ENCODE measurements around the gene KSR2. TPM values are rescaled to one million over a fixed set of nuclear protein-coding genes. Genes with fewer than 3 reads are reported as not detected.

Gene KSR2
- total and polyA plus RNA-seq, 2 of the 13 experiments (the other 11 are each of a cell fraction or from before 2014, with no cell fraction given) = 0.02 TPM; not detected in 1

GRCh38 chr12:117583677-117584225 is 385.0 kb downstream of the KSR2 start:
- no peaks in the 10 kb centered on the region for H3K79me2 ChIP-seq (ENCODE audit: insufficient read depth, low read length)
- no peaks in the 10 kb centered on the region for H3K36me3 ChIP-seq (replicated peaks in 1 of 2; ENCODE audit: control insufficient read depth in 1 of 2, insufficient read depth in 2 of 2, low read length in 2 of 2)
- no peak for TF ChIP-seq ZNF7 (CRISPR knock-in tag; IDR thresholded peaks at IDR 0.05)
- no peak for TF ChIP-seq ZNF704 (CRISPR knock-in tag; IDR thresholded peaks at IDR 0.05; ENCODE audit: borderline replicate concordance)
- TF ChIP-seq FOXP4 (CRISPR knock-in tag; IDR thresholded peaks at IDR 0.05) = no peak
- in situ Hi-C loops (cut with HindIII; ENCODE audit: extremely low pct_ligation_motif_present, low pct_unique_long_range_greater_than_20kb) (loop anchor here (10.0 kb wide), 2 partner anchors 251 to 349 kb away; no protein-coding TSS in a partner anchor), intact Hi-C loops (cut with micrococcal nuclease; ENCODE audit: unreplicated experiment) (no loop called here)
- no peaks in the 10 kb centered on the region for H3K4me1 ChIP-seq (ENCODE audit: insufficient read depth, low read length)
- no peak overlapping the region for H3K4me3 ChIP-seq (replicated peaks in 1 of 3; ENCODE audit: insufficient read depth in 1 of 3, low read depth in 2 of 3, low read length in 3 of 3)
- no TSS peak for BruUV-seq (replicated peaks)
- no peaks in the 10 kb centered on the region; the same call in 1 of the 2 replicates for H4K20me1 ChIP-seq (ENCODE audit: insufficient read depth, low read length)
- no peak overlapping the region for H3K27ac ChIP-seq (ENCODE audit: extremely low read length, insufficient read depth, low read length)
- ATAC-seq = no peak
- ChIA-PET POLR2A (no interaction called here), CTCF (ENCODE audit: low intra/inter-chr PET ratio, low total read pairs) (no interaction called here)
- H3K4me2 ChIP-seq (ENCODE audit: low read depth, low read length) = no peak overlapping the region
- WGBS (ENCODE audit: low lambda C conversion rate) = 13% methylated on average over 12 of the region's 12 CpGs
- no peak for DNase-seq (ENCODE audit: low spot score)
- H3K9me3 ChIP-seq (ENCODE audit: low read length) = no peaks in the 10 kb centered on the region
- H3K27me3 ChIP-seq (ENCODE audit: control insufficient read depth in 1 of 2, insufficient read depth in 2 of 2, low read length in 2 of 2) = no peaks in the 10 kb centered on the region; a peak in 2 of 5 replicates
- no peak for FAIRE-seq
- H2AFZ ChIP-seq (ENCODE audit: low read length) = no peak overlapping the region
- no peak overlapping the region for H3K9ac ChIP-seq (ENCODE audit: insufficient read depth, low read depth, low read length)

- no TSS peak for BruUV-seq (replicated peaks)
- CTCF ChIA-PET (ENCODE audit: low intra/inter-chr PET ratio, low total read pairs) = no interaction called here
- intact Hi-C loops (cut with micrococcal nuclease; ENCODE audit: unreplicated experiment) (no loop called here), in situ Hi-C loops (cut with HindIII; ENCODE audit: extremely low pct_ligation_motif_present, low pct_unique_long_range_greater_than_20kb) (loop anchor here (10.0 kb wide), 2 partner anchors 252 to 348 kb away; no protein-coding TSS in a partner anchor)
- ATAC-seq (no peak), DNase-seq (ENCODE audit: low spot score) (no peak), FAIRE-seq (no peak)
- Histone ChIP-seq H3K4me1 (ENCODE audit: insufficient read depth, low read length) (no peaks in the 10 kb centered on the region), H3K4me2 (ENCODE audit: low read depth, low read length) (no peak overlapping the region), H3K27ac (ENCODE audit: extremely low read length, insufficient read depth, low read length) (no peak overlapping the region), H3K79me2 (ENCODE audit: insufficient read depth, low read length) (no peaks in the 10 kb centered on the region), H3K27me3 (ENCODE audit: control insufficient read depth in 1 of 2, insufficient read depth in 2 of 2, low read length in 2 of 2) (no peaks in the 10 kb centered on the region; a peak in 2 of 5 replicates), H4K20me1 (ENCODE audit: insufficient read depth, low read length) (no peaks in the 10 kb centered on the region; the same call in 1 of the 2 replicates), H3K9me3 (ENCODE audit: low read length) (no peaks in the 10 kb centered on the region), H2AFZ (ENCODE audit: low read length) (no peak overlapping the region), H3K9ac (ENCODE audit: insufficient read depth, low read depth, low read length) (no peak overlapping the region), H3K36me3 (replicated peaks in 1 of 2; ENCODE audit: control insufficient read depth in 1 of 2, insufficient read depth in 2 of 2, low read length in 2 of 2) (no peaks in the 10 kb centered on the region), H3K4me3 (replicated peaks in 1 of 3; ENCODE audit: insufficient read depth in 1 of 3, low read depth in 2 of 3, low read length in 3 of 3) (no peak overlapping the region)
- 1% methylated on average over 2 of the region's 2 CpGs for WGBS (ENCODE audit: low lambda C conversion rate)
- POLR2A ChIA-PET = no interaction called here
- TF ChIP-seq MLLT10 (CRISPR knock-in tag; IDR thresholded peaks at IDR 0.05) = no peak
- TF ChIP-seq ZFP37 (CRISPR knock-in tag; IDR thresholded peaks at IDR 0.05; ENCODE audit: borderline replicate concordance) = no peak
- no peak for TF ChIP-seq PRPF4 (IDR thresholded peaks at IDR 0.05; ENCODE audit: low read depth, low read length, poor library complexity, severe bottlenecking)
- no peak for TF ChIP-seq RELA (CRISPR knock-in tag; IDR thresholded peaks at IDR 0.05)
- no peak for TF ChIP-seq ZBTB7B (CRISPR knock-in tag; IDR thresholded peaks at IDR 0.05)
- no peak for TF ChIP-seq ZBTB3 (CRISPR knock-in tag; IDR thresholded peaks at IDR 0.05; ENCODE audit: borderline replicate concordance, low read depth)
- no peak for TF ChIP-seq TCF7 (IDR thresholded peaks at IDR 0.05; ENCODE audit: low read depth)
Observed at GRCh38 chr12:117583092-117583491, 385.7 kb downstream of the KSR2 start.

Data from HepG2 (cell line).